HG03108 (cell line): ENCODE measurements around the gene PLCB2.

Source experiments
- ATAC-seq: cut with Tn5 transposase; IDR thresholded peaks from one replicate; pipeline ENCODE4 v1.9.1; 2021; ENCODE audit warnings: moderate library complexity; ENCODE audit not compliant: unreplicated experiment

The PLCB2 gene

DNA sequence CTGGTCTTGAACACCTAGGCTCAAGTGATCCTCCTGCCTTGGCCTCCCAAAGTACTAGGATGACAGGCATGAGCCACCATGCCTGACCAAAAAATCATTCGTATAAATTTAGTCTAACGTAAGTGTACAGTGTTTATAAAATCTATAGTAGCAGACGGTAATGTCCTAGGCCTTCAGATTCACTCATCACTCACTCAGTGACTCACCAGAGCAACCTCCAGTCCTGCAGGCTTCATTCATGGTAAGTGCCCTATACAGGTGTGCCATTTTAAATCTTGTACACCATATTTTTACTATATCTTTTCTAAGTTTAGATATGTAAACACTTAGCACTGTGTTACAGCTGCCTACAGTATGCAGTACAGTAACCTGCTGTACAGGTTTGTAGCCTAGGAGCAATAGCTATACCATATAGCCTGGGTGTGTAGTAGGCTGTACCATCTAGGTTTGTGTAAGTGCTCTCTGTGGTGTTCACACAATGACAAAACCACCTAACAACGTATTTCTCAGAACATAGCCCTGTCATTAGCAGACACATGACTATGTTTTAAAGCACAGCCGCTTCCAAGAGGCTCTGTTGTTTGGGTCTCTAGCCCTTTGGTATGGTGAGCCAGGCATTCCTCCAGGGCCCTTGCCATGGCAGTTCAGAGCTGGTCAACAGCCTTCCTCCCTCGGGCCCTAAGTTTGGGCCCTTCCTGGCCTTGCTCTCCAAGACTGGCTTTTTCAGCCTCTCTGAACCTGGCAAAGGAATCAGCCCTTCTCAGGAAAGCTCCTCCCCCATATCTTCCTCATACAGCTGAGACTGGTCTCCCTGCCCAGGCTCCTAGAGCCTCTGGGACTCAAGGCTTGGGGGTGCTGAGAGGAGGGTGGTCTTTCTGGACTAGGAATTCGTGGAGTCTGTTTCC, 34.9 kb upstream of the PLCB2 start:
- no peak for ATAC-seq

DNA sequence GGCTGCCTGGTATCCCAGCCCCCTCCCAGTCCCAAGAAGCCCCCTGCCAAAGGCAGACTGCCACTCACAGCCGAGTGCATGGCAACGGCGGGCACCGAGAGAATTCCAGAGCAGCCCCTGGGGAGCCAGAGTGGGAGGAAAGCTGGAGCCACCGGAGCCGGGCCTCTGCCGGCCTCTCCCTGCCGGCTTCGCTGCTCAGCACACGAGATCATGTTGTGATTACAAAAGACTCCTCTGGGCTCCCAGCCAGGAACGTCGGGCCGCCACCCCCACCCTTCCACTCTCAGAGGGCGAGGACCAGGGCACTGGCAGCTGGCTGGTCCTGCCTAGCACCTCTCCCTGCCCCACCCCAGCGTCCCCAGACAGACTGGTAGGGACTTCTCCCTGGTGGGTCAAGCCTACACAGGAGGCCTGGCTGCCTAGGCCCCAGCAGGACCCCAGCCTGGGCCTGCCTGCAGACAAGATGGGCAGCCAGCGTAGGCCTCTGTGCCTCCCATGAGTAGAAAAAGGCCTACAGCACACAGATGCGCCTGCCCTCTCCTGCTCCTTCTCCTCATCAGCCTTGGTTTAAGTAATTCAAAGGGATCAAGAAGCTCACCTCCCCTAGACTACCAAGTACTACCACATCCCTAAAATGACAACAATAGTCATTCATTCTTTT, 33.1 kb upstream of the PLCB2 start, which contains the start of gene CCDC9B:
Gene CCDC9B (minus strand): TSS at position 200 of the 661 bp plus-strand sequence. CDS start 120 bp downstream, at position 80.
- no peak for ATAC-seq

DNA sequence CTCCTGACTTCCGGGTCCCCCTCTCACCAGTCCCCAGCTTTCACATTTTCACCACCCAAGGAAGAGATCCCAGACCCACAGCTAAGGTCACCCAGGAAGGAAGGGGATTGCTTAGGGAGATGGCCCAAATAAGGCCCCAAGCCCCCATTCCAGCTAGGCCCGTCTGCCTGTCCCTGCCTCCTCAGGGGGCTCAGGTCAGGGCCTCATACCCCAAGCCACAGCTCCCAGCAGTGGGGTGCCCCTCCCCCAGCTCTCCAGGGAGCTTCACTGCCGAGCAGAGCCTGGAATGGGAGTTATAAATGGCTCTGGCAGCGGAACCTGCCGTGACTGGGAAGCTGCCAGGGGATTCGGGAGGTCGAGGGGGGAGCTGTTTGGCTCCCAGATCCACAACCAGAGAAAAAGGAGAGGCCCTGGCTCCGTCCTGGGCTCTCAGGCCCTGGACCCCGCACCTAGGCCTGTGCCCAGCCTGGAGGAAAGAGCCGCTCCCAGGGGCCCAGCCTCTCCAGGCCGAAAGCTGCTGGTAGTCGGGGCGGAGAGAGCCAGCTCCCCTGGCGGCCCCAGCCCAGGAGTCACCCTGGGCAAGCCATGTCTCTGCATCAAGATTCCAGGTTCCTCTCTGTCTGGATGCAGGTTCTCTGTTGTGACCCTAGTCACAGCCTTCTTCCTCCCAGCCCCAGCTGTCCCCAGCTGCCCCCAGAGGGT, 32.5 kb upstream of the PLCB2 start:
- no peak for ATAC-seq

DNA sequence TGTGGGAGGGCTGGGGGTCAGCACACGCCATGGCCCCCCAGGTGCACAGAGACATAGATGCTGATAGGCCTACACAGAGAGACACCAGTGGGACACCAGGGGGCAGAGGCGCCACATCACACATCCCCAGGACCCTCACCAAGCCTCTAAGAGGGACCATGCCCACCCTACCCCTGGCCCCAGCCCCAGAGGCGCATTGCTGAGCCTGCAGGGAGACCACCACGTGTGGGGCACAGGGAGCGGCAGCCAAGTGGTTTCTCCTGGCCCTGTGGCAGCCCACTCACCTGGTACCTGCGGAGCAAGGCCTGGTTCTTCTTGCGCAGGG, 31.8 kb upstream of the PLCB2 start:
- ATAC-seq: no peak

DNA sequence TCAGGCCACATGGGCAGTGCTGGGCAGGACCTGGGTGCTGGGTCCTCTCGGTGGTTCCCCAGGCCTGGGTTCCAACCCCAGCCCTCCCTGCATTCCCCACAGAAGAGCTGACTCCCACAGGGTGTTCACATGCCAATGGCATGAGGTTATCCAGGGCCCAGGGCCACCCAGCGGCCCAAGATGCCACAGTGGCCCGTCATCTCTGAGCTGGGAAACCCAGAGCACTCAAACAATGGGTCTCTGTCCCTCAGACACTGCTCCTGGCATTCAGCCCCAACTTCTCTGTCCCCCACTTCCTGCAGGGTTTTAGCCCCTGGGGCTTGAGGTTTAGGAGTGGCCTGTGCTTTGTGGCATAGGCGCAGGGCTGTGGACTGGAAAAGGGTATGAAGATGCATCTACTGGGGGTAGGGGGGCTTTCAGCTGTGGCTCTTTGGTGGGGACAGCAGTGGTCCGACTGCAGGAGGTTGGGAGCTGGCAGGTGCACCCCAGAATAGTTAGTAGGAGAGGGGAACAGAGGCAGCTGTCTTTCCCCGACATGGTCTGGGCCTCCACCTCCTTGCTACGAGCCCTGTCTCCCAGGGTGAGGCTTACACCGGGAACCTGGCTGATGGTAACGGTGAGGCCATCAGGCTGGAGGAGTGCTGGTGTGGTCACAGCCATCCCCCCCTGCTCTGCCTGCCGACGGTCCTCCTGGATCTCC, 31.3 kb upstream of the PLCB2 start:
- no peak for ATAC-seq

DNA sequence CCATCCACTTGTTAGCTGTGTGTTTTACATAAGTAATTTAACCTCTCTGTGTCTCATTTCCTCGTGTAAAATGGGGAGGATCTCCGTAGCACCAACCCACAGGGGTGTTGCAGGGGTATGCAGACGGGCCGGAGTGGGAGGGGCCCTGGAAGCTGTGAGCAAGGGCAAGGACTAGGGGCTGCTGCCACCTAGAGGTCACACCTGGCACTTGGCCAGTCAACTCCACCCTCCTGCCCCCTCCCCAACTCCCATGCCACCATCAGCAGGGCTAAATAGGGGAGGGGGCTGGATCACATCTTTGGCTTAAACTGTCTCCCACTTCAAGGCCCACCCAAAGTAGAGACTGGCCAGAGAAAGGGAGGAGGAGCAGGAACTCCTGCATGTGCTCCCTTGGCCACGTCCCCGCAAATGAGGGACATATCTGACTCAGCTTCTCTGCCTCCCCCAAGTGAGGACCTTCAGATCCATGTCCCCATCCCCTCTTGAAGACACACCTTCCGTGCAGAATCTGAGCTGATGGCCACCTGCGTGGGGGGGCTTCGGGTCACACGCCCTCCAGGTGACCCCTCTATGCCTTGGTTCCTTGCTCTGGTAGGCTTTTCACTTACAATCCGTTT, 30.4 kb upstream of the PLCB2 start:
- ATAC-seq: no peak

DNA sequence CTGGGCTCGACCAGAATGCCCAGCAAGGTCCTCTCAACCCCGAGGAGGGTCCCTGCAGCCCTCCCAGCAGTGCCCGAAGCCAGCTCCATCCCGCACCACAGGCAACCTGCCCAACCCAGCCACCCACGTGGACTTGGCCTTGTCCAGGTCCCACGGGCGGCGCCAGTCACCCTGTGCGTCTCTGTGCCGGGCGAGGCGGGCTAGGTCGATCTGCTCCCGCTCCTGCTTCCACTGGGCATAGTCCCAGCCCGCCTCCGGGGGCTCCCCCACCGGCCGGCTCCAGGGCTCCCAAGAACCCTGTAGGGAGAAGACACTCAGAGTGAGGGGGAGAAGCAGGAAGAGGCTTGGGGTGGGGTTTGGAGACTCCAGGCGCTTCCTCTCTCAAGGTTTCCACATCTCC, 29.9 kb upstream of the PLCB2 start:
- no peak for ATAC-seq

DNA sequence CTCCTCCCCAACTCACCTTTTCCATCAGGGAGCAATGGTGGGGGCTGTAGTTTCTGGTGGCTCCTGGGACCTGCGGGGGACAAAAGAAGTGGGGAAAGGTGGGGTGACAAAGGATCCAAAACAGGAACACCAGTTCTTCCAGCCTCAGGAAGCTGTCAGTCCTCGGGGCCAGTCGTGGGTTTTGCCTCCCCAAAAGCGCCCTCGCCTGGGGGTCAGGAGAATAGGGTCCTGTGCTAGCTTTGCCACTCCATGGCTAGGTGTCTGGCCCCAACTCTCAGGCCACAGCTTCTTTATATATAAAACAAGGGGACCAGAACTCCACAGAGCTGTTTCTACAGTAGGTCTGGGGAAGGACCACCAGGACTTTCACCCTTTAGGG, 29.0 kb upstream of the PLCB2 start:
- ATAC-seq: no peak

DNA sequence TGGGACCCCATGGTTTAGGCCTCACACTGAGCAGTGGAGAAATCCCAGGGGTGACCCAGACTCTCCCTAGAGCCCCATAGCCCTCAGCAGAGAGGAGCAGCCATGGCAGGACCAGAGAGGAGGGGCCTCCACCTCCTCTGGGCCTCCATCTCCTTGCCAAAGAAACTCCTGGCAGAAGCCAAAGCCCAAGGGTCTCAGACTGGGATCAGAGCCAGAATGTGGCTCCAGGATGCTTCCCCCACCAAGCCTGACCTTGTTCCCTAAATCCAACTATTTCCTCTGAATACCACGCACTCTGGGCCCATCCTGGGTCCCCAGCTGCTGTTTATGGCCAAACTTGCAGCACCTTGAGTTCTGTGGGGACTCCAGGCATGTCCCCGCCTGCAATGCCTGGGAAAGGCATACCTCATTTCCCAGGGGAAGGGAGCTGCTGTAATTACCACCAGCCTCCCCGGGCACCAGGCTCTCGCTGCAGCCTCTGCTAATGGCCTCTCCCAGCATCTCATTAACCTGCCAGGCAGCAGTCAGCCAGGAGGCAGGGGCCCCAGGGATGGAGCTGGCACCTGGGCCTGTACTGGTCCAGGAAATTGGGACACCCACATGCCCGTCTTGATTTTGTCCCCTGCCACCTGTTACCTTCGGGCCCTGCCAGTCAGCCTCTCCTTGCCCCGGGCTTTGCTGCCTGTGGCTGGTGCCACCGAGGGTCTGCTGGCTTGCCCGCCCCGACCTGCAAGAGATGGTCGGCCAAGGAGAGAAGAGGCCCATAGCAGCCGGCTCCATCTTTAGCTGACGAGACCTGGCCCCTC, 28.4 kb upstream of the PLCB2 start:
- no peak for ATAC-seq

DNA sequence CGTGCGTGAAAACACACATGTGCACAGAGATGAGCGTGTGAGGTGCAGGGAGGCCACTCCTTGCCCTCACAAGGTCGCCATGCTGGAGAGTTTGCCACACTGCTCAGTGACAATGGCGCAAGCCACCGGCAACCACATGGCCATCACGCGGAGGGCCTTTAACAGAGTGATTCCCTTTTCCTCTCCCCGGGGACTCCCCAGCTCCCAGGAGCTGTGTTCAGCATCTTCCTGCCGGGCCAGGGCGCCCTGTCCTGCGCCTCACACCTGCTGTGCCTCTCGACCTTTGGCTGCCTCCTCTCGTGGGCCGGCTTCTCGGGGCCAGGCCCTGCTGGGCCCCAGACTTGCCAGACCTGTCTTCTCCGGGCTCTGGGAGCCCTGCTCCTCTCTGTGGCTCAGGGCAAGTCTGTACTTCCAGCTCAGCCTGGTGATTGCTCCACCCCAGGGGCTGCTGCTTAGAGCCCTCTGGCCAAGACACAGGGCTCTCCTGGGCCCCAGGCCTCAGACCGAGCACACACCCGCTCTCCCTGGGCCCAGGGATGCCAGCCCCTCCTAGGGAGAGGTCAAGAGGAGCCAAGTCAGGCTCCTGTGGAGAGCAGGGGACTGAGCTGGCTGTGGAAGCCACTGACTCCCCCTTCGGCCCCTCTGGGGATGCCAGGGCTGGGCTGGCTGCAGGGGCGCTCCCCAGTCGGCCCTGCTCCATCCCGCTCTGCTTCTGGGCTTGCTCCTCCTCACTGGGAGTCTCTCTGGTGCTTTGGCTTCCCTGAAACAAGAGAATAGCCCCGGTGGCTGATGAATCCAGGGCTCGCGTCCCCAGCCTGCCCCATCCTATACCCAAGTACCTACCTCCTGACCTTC, 27.4 kb upstream of the PLCB2 start:
- ATAC-seq: no peak

DNA sequence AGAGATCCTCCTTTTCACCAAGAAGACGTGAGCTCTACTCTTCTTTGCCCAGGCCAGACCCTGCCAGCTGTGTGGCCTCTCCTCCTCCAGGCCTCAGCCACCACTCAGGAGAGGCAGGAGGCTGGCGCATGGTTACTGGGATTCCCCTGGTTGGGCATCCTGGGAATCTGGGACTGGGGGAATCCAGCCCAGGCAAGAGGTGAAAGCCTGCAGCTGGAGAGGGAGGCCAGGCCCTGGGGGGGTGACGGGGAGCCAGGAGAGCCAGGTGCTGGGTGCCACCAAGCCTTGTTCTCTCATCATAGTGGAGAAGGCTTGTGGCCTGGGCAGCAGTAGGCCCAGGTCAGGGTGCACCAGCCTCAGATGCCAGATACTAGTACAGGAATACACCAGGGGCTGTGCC, 26.8 kb upstream of the PLCB2 start:
- ATAC-seq: no peak

DNA sequence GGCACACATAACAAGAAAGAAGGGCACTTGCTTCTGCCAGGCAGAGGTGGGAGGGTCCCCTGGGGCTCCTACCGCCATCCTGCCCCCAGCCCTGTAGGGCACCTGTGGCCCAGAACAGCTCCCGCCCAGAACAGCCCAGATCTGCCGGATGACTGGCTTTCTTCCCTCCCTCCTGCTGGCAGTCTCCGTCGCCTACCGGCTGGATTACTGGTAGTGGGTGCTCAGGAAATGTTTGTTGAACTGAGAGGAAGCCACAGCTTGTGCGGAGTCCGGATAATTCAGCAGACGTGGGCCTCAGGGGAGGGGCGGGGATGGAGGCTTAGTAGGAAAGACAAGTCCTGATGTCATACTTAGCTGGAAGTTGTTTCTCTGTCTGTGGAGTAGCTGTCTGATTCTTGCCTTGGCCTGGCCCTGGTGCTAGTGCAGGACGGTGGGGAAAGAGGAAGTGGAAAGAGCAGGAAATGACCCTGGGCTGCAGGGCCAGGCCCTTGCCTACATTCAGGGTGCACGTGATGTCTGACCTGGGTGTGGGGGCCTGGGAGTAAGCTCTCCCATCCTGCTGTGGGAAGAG, 26.3 kb upstream of the PLCB2 start:
- peak; percentile 46 for ATAC-seq

DNA sequence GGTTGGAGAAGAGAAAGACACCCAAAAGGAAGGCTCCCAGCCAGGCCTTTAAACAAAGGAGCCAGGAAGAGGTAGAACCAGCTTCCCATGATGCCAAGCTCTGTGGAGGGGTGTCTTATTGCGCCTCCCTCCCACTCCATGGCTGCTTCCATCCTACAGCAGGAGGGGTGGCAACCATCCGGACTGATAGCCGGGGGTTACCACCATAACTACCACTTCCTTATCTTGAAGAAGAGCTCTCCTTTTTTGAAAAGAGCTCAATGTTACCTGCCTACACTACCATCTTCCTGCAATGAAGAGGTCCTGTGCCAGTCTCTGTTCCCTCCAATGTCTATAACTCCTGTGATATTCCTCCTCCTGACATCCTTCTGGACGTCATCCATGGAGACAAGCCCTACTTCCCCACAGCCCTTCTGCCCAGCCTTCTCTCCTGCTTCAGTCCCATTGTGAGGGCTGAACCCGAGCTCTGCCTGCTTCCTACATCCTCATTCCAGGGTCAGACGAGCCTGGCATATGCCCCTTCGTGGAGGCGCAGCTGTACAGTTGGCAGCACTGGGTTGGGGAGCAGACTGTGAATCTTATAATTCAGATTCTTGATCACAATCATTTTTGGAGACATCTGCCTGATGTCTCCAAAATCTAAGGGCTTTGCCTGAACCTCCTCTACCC, 24.5 kb upstream of the PLCB2 start:
- ATAC-seq: no peak

DNA sequence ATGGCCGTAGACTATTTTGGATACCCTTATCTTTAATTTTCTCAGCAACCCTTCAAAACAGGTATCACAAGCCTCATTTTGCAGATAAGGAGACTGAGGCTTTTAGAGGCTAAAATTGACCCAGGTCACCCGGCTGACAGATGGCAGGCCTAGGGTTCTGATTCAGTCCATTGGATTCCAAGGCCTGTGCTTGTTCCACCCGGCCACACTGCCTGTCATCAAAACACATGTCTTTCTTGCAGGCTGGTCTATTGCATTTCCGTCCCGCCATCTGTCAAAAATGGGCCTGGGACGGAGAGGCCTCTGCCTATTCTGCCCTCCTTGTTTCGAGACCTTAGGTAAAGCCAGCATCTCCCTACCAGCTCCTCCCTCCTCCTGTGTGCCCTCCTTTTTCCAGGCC, 23.9 kb upstream of the PLCB2 start:
- ATAC-seq: no peak

DNA sequence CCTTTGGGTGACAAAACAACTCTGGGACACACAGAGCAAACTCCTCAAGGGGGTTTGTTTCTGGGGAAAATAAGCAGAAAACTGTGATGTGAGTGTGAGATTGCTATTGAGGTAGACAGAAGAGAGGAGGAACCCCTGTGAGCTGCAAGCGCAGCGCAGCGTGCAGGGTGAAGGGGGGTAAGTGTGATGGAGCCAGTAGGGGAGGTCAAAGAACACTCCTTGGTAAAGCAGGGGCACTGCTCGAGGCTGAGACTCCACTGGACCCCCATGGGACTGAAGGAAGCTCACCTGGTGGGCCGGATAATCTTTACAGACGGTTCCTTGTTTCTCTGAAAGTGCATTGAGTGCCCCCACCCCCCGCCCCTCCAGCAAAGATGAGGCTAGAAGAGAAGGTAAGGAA, 23.3 kb upstream of the PLCB2 start:
- no peak for ATAC-seq

DNA sequence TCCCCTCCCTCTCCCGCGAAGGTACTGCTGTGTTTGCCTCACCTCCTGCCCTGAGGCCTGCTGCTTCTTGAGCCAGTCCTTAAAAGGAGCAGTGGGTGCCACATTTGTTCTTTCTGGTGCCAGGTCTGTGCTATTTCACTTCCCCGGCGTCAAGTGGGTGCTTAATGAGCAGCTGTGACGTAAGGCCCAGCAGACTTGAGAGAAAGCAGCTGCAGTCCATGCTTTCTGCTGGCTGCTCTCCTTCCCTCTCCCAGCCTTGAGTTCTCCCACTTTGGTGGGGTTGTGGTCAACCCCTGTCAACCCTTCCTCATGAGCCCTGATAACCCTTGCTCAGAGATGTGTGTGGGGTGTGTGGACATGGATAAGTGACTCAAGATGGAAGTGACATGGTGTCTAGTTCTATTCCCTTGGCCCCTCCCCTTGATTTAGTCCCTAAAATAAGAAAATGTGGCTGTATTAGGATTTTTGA, 22.7 kb upstream of the PLCB2 start:
- ATAC-seq: no peak

DNA sequence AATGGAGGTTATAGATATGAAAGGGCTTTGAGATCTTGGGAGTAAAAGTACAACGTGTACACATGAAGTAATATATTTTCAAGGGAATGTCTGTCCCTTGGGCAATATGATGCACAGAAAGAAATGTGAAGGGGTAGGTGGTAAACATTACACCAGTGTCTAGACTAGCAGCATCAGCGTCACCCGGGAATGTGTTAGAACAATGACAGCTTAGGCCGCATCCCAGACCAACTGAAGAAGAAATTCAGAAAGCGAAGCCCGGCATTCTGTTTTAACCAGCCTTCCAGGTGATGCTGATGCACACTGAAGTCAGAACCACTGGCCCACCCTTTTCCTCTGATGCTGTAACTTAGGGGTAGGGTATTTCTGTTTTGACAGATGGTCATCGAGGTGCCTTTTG, 22.1 kb upstream of the PLCB2 start:
- ATAC-seq: no peak

DNA sequence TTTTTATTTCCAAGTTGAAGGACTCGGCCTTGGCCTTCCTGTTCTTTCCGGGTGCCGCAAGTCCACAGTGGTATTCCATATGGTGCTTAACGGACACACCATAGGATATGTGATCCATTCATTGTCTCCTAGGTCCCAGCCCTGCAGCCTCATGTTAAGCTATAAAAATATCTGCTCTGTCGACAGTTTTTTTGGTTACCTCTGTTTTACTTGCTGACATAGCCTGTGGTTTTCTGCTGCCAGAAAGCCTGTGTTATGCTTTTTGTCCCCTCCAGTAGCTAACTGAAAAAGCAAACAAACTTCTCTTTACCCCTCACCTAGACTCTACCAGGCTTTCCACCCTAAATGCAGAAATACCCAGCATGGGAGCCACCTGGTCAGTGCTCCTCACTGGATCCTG, 21.0 kb upstream of the PLCB2 start:
- no peak for ATAC-seq
